Measurements from ENCODE around the gene GPR15LG.

DNA sequence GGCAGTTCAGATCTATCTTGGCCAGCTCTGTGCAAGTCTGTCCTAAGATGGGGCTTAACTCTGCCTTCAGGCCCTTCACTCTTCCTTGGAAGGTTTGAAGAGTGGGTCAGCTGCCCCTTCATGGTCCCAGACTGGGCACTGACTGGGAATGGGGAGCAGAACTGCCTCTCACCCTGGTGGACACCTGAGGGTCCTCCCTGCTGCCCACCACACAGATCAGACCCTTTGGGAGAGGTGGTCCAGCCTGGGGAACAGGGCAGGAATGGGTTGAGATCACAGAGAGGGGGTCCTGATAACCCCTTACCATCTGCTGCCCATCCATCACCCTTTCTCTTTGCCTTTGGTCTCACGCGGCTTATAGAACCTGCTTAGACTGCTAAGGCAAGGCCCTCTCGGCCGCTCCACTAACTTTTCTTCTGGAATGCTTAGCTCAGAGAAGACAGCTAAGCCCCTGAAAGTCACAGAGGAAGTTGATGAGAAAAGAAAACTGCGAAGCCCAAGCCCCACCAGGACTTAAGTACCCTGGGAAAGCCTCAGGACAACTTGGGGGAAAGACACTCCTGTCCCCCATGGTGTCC, 20.3 kb downstream of the GPR15LG start:
- TF ChIP-seq, protein P1, sequence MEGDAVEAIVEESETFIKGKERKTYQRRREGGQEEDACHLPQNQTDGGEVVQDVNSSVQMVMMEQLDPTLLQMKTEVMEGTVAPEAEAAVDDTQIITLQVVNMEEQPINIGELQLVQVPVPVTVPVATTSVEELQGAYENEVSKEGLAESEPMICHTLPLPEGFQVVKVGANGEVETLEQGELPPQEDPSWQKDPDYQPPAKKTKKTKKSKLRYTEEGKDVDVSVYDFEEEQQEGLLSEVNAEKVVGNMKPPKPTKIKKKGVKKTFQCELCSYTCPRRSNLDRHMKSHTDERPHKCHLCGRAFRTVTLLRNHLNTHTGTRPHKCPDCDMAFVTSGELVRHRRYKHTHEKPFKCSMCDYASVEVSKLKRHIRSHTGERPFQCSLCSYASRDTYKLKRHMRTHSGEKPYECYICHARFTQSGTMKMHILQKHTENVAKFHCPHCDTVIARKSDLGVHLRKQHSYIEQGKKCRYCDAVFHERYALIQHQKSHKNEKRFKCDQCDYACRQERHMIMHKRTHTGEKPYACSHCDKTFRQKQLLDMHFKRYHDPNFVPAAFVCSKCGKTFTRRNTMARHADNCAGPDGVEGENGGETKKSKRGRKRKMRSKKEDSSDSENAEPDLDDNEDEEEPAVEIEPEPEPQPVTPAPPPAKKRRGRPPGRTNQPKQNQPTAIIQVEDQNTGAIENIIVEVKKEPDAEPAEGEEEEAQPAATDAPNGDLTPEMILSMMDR (IDR thresholded peaks at IDR 0.05) = no peak
- no peak for TF ChIP-seq POLR2A (IDR thresholded peaks at IDR 0.05)

Data from Peyer's patch (tissue), 4 donors.